GM12872 (cell line): ENCODE measurements around the gene TFAP2E.

Experiments
- CTCF ChIP-seq: IDR thresholded peaks from 3 replicates; pipeline ENCODE4 v1.5.1; 2011; ENCODE audit warnings: low read depth, mild to moderate bottlenecking, low read length, moderate library complexity; ENCODE audit not compliant: insufficient read depth

The TFAP2E gene

DNA sequence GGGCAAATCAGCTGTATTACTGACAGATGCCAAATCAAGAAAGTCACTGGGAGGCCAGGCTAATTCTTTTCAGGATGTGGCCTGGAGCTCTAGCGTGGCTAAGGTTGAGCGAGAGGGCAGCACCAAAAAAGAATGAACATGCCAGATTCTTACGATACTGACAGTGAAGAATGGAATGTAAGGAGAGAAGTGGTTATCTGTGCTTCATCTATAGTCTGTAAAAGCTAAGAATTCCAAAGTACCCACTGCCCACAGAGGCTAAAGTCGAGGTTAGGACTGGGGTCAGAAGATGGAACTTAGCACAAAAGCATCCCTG is 32.7 kb downstream of the TFAP2E start:
- no peak for TF ChIP-seq CTCF

- no peak for TF ChIP-seq CTCF
Observed at GRCh38 chr1:35611655-35612054, 38.5 kb downstream of the TFAP2E start.

DNA sequence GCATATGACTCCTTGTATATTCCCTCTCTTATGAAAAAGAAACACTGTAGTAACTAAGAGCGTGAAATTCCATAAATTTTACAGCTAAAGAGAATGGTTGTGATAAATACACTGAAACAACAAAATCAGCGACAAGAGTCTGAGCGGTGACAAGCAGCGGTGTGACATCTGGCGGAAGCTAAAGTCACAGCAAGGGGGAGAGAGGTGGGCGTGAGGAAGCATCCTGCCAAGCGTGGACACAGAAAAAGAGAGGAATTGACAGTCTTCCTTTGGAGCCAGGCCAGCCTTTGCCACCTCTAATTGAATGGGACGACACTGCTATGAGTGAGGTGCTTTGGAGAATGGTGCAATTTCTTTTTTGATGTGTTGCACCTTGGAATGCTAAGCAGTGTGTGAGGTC is 42.3 kb downstream of the TFAP2E start:
- TF ChIP-seq CTCF, result no peak

GRCh38 chr1:35619237-35620121 is 46.4 kb downstream of the TFAP2E start:
- TF ChIP-seq CTCF, result no peak

DNA sequence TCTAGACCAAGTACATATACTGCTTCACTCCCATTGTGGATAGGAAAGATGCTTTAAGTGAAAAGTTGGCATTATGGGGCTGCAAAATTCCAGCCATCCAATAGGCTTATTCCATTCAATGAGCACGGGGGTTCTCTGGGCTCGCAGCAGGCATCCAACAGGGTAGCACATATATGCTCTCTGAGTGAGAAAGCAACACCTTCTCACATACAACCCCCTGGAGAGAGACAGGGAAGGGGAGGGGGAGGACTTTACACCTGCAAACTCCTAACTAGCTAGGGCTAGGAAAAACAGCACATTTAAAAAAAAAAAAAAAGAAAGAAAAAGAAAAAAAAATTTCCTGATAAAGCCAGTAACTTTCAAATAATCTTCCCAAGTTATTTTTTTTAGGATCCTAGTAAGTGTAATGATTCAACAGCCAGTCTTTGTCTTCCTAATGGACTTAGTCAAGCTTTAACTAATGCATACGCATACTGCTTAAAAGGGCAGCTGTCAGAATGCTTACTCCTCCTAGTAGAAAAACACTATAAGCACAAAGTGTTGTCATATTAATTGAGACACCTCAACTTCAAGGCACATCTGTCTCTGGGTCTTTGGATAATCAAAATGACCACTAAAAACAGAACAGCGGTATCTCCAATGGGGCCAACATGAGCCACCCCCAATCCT is 49.5 kb downstream of the TFAP2E start:
- TF ChIP-seq CTCF, result no peak

DNA sequence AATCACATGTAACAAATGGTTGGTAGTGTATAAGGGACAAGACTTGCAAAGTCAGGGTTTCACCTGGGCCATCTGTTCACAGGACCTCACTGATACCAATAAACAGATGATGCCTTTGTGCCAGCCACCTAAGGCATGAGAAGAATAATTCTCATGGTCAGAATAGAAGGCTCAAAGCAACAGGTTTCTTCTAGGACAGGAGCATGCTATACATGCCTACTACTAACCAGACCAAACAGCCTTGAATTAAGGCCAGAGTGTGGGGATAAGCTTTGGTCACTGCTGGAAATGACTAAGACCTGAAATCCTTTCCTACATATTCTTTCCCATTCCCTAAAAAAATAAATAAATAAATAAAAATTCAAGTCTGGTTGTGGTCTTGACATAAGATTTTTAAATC is 50.7 kb downstream of the TFAP2E start:
- no peak for TF ChIP-seq CTCF

GRCh38 chr1:35629051-35629450 is 55.9 kb downstream of the TFAP2E start:
- no peak for TF ChIP-seq CTCF
